PC-3 (cell line): ENCODE results near the gene ACP3. TPM values are rescaled to one million over a fixed set of nuclear protein-coding genes. Genes with fewer than 3 reads are reported as not detected.

Experiments
- ATAC-seq: fragments of 200-7000 bp; cut with Tn5 transposase; 2 replicates; pipeline ENCODE4 v1.9.1; 2020; ENCODE audit warnings: mild to moderate bottlenecking, moderate library complexity
- BruUV-seq: library from RNA; stranded (reverse); fragments of 400-500 nt; replicated peaks from 2 replicates; lab custom pipeline; 2021; lab: Mats Ljungman, UMichigan
- CTCF ChIA-PET: fragments of 300-600 bp; sonication (Branson Sonifier 250); formaldehyde crosslinking; loops from one replicate; lab custom pipeline; 2022; ENCODE audit warnings: antibody characterized with exemption; lab: Charles Lee
- POLR2A ChIA-PET: fragments of 300-600 bp; sonication (Branson Sonifier 250); formaldehyde crosslinking; loops from one replicate; lab custom pipeline; 2022; ENCODE audit warnings: antibody characterized with exemption; ENCODE audit not compliant: unreplicated experiment; lab: Charles Lee
- DNase-seq: peaks from one replicate; pipeline ENCODE4 v3.0.0-alpha.2; 2015
- H2AFZ ChIP-seq: fragments of 300-600 bp; sonication (generic); 2 replicates; pipeline ENCODE4 v1.6.0; 2016; ENCODE audit warnings: antibody characterized with exemption, low read length
- H3F3A ChIP-seq: fragments of 300-600 bp; sonication (generic); one replicate; pipeline ENCODE4 v1.6.0; 2017; ENCODE audit warnings: antibody characterized with exemption, low read length, control low read depth, mild to moderate bottlenecking; ENCODE audit not compliant: unreplicated experiment
- H3K27ac ChIP-seq: fragments of 300-600 bp; sonication (generic); 2 replicates; pipeline ENCODE4 v1.5.1; 2016; ENCODE audit warnings: mild to moderate bottlenecking, low read length
- H3K27me3 ChIP-seq: fragments of 300-600 bp; sonication (generic); 2 replicates; pipeline ENCODE4 v1.6.1; 2016; ENCODE audit warnings: low read length, mixed read lengths
- H3K36me3 ChIP-seq: fragments of 300-600 bp; sonication (generic); 2 replicates; pipeline ENCODE4 v1.6.1; 2016; ENCODE audit warnings: low read depth, mixed run types, low read length, mixed read lengths
- H3K4me1 ChIP-seq: fragments of 300-600 bp; sonication (generic); 2 replicates; pipeline ENCODE4 v1.5.1; 2016; ENCODE audit warnings: low read length; ENCODE audit not compliant: insufficient read depth
- H3K4me2 ChIP-seq: fragments of 300-600 bp; sonication (generic); 2 replicates; pipeline ENCODE4 v1.6.0; 2016; ENCODE audit warnings: low read length
- H3K4me3 ChIP-seq: fragments of 300-600 bp; sonication (generic); 2 replicates; pipeline ENCODE4 v1.5.1; 2016; ENCODE audit warnings: mild to moderate bottlenecking, low read length, mixed read lengths
- H3K79me2 ChIP-seq: fragments of 300-600 bp; sonication (generic); 2 replicates; pipeline ENCODE4 v1.6.1; 2017; ENCODE audit warnings: low read length, mixed read lengths
- H3K9ac ChIP-seq: fragments of 300-600 bp; sonication (generic); 2 replicates; pipeline ENCODE4 v1.6.0; 2016; ENCODE audit warnings: mild to moderate bottlenecking, low read length
- H3K9me2 ChIP-seq: fragments of 300-600 bp; sonication (generic); replicated peaks from 2 replicates; pipeline ENCODE4 v1.6.1; 2016; ENCODE audit warnings: mixed run types, low read length, mixed read lengths
- H3K9me3 ChIP-seq: fragments of 300-600 bp; sonication (generic); 2 replicates; pipeline ENCODE4 v1.6.1; 2016; ENCODE audit warnings: low read length, mixed read lengths
- H4K20me1 ChIP-seq: fragments of 300-600 bp; sonication (generic); 2 replicates; pipeline ENCODE4 v1.6.1; 2016; ENCODE audit warnings: low read length, mixed read lengths
- EZH2 ChIP-seq: fragments of 300-600 bp; sonication (generic); IDR thresholded peaks from one replicate; pipeline ENCODE4 v1.6.1; 2017; ENCODE audit warnings: antibody characterized with exemption, mild to moderate bottlenecking, low read length; ENCODE audit not compliant: unreplicated experiment
- EZH2phosphoT487 ChIP-seq: fragments of 300-600 bp; sonication (generic); IDR thresholded peaks from 2 replicates; pipeline ENCODE4 v1.6.1; 2018; ENCODE audit warnings: mild to moderate bottlenecking, antibody characterized with exemption, low read length, borderline replicate concordance
- intact Hi-C: fragments of 100-400 bp; cut with micrococcal nuclease; formaldehyde crosslinking; loops from 2 replicates; pipeline ENCODE4 v1.9.0; 2023
- total RNA-seq: library from RNA; depleted of rRNA; stranded (reverse); fragments of >200 nt; gene quantifications from 2 replicates; pipeline ENCODE4 v1.2.3, GENCODE V29; 2014
- TF ChIP-seq, protein P1 (sequence below): fragments of 300-600 bp; sonication (generic); conservative IDR thresholded peaks from 2 replicates; pipeline ENCODE4 v1.5.1; 2017; ENCODE audit warnings: antibody characterized with exemption, low read depth, mild to moderate bottlenecking, low read length

ACP3 gene
- total RNA-seq, 1 experiment from 2014 or later, result 0.15 TPM

GRCh38 chr3:132283440-132283839 is 33.8 kb upstream of the ACP3 start:
- Histone ChIP-seq H3K4me1 (no peaks in the 10 kb centered on the region), H3F3A (no peaks in the 10 kb centered on the region), H3K27me3 (no peaks in the 10 kb centered on the region), H3K9me3 (no peaks in the 10 kb centered on the region), H3K4me2 (no peak overlapping the region), H2AFZ (no peak overlapping the region), H3K36me3 (no peaks in the 10 kb centered on the region), H3K9ac (no peak overlapping the region), H3K79me2 (no peaks in the 10 kb centered on the region), H4K20me1 (no peaks in the 10 kb centered on the region), H3K27ac (no peak overlapping the region), H3K4me3 (no peak overlapping the region), H3K9me2 (no peaks in the 10 kb centered on the region)
- DNase-seq, result no peak
- ChIA-PET CTCF (no interaction called here), POLR2A (interaction anchor here (0.6 kb wide), 1 partner anchor 35 kb away, joined by 3 read pairs; no protein-coding TSS in a partner anchor)
- intact Hi-C loops, result no loop called here
- no TSS peak for BruUV-seq
- no peak; the same call in 1 of the 2 replicates for ATAC-seq
- TF ChIP-seq EZH2 (no peak), EZH2phosphoT487 (no peak)
- TF ChIP-seq, protein P1, sequence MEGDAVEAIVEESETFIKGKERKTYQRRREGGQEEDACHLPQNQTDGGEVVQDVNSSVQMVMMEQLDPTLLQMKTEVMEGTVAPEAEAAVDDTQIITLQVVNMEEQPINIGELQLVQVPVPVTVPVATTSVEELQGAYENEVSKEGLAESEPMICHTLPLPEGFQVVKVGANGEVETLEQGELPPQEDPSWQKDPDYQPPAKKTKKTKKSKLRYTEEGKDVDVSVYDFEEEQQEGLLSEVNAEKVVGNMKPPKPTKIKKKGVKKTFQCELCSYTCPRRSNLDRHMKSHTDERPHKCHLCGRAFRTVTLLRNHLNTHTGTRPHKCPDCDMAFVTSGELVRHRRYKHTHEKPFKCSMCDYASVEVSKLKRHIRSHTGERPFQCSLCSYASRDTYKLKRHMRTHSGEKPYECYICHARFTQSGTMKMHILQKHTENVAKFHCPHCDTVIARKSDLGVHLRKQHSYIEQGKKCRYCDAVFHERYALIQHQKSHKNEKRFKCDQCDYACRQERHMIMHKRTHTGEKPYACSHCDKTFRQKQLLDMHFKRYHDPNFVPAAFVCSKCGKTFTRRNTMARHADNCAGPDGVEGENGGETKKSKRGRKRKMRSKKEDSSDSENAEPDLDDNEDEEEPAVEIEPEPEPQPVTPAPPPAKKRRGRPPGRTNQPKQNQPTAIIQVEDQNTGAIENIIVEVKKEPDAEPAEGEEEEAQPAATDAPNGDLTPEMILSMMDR, result no peak

- ATAC-seq (no peak), DNase-seq (no peak)
- ChIA-PET POLR2A (no interaction called here), CTCF (no interaction called here)
- H3K4me3 ChIP-seq, result no peak overlapping the region
- H3K9ac ChIP-seq, result no peak overlapping the region
- H3K9me2 ChIP-seq, result no peaks in the 10 kb centered on the region
- no peaks in the 10 kb centered on the region for H3K36me3 ChIP-seq
- intact Hi-C loops, result no loop called here
- no peak overlapping the region for H2AFZ ChIP-seq
- no peaks in the 10 kb centered on the region for H3K4me1 ChIP-seq
- no TSS peak for BruUV-seq
- no peaks in the 10 kb centered on the region for H3F3A ChIP-seq
- no peak overlapping the region for H3K27ac ChIP-seq
- H3K4me2 ChIP-seq, result no peak overlapping the region
- no peaks in the 10 kb centered on the region for H3K79me2 ChIP-seq
- no peaks in the 10 kb centered on the region for H3K27me3 ChIP-seq
- TF ChIP-seq, protein P1, result no peak
- no peaks in the 10 kb centered on the region for H3K9me3 ChIP-seq
- no peaks in the 10 kb centered on the region for H4K20me1 ChIP-seq
Measured at GRCh38 chr3:132283916-132284405, 33.2 kb upstream of the ACP3 start.

DNA sequence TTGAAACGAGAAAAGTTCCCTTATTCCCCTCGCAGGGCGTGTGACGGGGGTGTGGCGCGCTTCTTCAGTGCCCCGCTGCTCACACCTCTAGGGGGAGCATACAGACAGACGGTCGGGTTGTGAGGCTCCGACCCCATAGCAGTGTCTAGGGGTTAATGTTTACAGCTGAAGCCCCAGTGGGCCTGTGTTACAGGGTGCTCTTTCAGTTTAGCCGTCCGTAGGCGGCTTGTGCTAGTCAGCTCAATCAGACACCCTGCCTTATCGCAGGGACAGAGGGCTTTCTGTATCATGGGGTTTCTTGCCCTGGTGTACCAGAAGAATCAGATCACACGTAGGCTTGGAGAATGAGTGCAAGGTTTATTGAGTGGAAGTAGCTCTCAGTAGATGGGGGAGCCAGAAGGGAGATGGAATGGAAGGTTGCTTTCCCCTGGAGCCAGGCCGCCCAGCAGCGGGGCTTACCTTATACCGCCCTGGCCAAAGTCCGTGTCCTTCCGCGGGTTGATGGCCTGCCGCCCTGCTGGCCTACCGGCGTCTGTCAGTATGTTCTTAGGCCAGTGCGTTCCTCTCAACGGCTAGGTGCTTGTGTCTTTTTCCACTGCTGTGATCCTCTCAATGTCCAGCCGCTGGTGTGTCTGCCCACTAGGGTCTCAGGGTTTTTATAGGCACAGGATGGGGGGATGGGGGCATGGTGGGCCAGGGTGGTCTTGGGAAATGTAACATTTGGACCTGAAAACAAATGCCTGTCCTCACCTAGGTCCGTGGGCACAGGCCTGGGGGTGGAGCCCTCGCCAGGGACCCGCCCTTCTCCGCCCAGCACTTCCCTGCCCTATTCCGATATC is 32.2 kb upstream of the ACP3 start:
- DNase-seq (no peak), ATAC-seq (no peak)
- Histone ChIP-seq H3K27me3 (no peaks in the 10 kb centered on the region), H3K9ac (no peak overlapping the region), H3K4me1 (no peaks in the 10 kb centered on the region), H2AFZ (no peak overlapping the region), H3K36me3 (no peaks in the 10 kb centered on the region), H3K27ac (no peak overlapping the region), H3K9me3 (no peaks in the 10 kb centered on the region), H3K79me2 (no peaks in the 10 kb centered on the region), H3K4me2 (no peak overlapping the region), H3K4me3 (no peak overlapping the region), H4K20me1 (no peaks in the 10 kb centered on the region), H3F3A (no peaks in the 10 kb centered on the region), H3K9me2 (no peaks in the 10 kb centered on the region)
- ChIA-PET POLR2A (no interaction called here), CTCF (no interaction called here)
- TF ChIP-seq, protein P1, result no peak
- TF ChIP-seq EZH2, result no peak
- no peak for TF ChIP-seq EZH2phosphoT487
- intact Hi-C loops, result no loop called here
- no TSS peak for BruUV-seq
